Testis (tissue), 2 donors: ENCODE results near the gene CRYBB1.

Source experiments
- POLR2A ChIP-seq: fragments of 450-650 bp; IDR thresholded peaks from one replicate; pipeline ENCODE4 v1.6.1; 2017; ENCODE audit warnings: antibody characterized with exemption, mild to moderate bottlenecking, moderate library complexity
- TF ChIP-seq, protein P1 (sequence below), 3 experiments: fragments of 450-650 bp in 2 of 3; fragments of 200-600 bp in 1 of 3; sonication (generic) in 1 of 3; IDR thresholded peaks; one replicate each; pipeline ENCODE4 v1.5.1; 2016 to 2019; ENCODE audit warnings: antibody characterized with exemption in 3 of 3, mild to moderate bottlenecking in 2 of 3, moderate library complexity in 1 of 3

DNA sequence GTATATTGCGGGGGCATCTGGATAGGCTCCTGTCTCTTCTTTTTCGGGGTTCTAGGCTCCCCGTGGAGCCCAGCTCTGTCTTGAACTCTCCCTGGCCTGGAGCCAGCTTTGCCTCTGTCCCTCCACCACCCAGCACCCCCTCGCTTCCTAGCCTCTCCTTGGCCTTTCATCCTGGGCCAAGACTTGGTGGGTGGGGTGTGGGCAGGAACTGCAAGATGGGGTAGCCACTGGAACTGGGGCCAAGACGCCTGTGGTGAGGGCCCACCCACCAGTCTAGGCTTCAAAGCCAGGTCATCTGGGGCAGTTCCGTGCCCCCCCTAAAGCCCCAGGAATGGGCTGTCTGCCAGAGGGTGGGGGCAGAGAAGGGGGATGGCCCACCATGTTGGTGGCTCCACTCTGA lies 1.7 kb upstream of the CRYBB1 start:
- TF ChIP-seq, protein P1, sequence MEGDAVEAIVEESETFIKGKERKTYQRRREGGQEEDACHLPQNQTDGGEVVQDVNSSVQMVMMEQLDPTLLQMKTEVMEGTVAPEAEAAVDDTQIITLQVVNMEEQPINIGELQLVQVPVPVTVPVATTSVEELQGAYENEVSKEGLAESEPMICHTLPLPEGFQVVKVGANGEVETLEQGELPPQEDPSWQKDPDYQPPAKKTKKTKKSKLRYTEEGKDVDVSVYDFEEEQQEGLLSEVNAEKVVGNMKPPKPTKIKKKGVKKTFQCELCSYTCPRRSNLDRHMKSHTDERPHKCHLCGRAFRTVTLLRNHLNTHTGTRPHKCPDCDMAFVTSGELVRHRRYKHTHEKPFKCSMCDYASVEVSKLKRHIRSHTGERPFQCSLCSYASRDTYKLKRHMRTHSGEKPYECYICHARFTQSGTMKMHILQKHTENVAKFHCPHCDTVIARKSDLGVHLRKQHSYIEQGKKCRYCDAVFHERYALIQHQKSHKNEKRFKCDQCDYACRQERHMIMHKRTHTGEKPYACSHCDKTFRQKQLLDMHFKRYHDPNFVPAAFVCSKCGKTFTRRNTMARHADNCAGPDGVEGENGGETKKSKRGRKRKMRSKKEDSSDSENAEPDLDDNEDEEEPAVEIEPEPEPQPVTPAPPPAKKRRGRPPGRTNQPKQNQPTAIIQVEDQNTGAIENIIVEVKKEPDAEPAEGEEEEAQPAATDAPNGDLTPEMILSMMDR (IDR thresholded peaks at IDR 0.05): no peak
- no peak for TF ChIP-seq POLR2A
